Peyer's patch (tissue), 4 donors: ENCODE measurements around the gene PCTP.

Experiments
- POLR2A ChIP-seq, 2 donors: fragments of 450-650 bp; IDR thresholded peaks; one replicate each; pipeline ENCODE4 v1.5.1; 2017; ENCODE audit warnings: antibody characterized with exemption in 2 of 2, mild to moderate bottlenecking in 2 of 2, moderate library complexity in 2 of 2
- TF ChIP-seq, protein P1 (sequence below), 6 experiments: fragments of 450-650 bp in 4 of 6; fragments of 200-600 bp in 2 of 6; sonication (generic) in 1 of 6; IDR thresholded peaks; one replicate each; pipeline ENCODE4 v1.5.1; 2017 to 2019; ENCODE audit warnings: antibody characterized with exemption in 6 of 6, mild to moderate bottlenecking in 3 of 6, moderate library complexity in 1 of 6

DNA sequence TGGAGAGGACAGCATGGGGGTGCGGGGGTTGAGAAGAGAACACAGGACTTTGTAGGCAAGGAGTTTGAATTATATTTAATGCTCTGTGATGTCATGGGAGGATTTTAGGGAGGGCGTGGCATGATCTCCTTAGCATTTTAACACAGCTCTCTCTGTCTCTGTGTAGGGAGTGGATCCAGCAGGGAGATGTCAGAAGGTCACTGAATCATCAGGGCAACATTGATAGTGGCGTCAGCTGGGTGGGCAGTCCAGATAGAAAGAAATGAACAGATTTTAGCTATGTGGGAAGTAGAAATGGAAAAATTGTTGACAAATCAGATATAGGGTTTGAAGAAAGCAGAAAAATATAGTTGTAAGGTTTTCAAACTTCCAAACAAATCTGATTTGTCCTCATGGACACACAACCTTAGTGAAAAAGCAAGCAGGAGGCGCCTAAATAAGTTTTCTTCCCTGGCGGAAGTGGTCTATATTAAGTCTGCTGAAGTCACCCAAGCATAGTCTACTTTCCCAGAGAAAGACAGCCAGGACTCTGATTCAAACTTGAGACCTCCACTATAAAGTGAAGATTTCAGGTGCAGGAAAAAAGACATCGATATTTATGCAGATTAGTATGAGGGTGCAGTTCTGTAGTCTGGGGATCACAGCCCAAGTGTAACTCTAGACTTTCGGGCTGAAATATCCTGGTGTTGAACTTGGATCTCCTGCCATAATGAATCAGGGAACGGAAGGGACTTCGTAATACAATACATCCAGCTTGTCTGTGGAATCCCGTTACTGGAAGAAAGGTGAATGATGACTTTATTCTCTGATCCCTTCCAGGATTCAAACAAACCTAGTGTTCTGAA, 10.1 kb upstream of the PCTP start:
- TF ChIP-seq, protein P1, sequence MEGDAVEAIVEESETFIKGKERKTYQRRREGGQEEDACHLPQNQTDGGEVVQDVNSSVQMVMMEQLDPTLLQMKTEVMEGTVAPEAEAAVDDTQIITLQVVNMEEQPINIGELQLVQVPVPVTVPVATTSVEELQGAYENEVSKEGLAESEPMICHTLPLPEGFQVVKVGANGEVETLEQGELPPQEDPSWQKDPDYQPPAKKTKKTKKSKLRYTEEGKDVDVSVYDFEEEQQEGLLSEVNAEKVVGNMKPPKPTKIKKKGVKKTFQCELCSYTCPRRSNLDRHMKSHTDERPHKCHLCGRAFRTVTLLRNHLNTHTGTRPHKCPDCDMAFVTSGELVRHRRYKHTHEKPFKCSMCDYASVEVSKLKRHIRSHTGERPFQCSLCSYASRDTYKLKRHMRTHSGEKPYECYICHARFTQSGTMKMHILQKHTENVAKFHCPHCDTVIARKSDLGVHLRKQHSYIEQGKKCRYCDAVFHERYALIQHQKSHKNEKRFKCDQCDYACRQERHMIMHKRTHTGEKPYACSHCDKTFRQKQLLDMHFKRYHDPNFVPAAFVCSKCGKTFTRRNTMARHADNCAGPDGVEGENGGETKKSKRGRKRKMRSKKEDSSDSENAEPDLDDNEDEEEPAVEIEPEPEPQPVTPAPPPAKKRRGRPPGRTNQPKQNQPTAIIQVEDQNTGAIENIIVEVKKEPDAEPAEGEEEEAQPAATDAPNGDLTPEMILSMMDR (IDR thresholded peaks at IDR 0.05), result no peak
- no peak for TF ChIP-seq POLR2A (IDR thresholded peaks at IDR 0.05)
